Right lobe of liver (tissue), 6 donors: ENCODE results near the gene SPRR4. TPM values are rescaled to one million over a fixed set of nuclear protein-coding genes. Genes with fewer than 3 reads are reported as not detected.
A peak's percentile ranks its signal among the peaks of the same experiment; 100 is the strongest.

Experiments used
- ATAC-seq, 4 donors: fragments of 200-7000 bp; cut with Tn5 transposase; one replicate each; pipeline ENCODE4 v1.9.1; 2020; ENCODE audit warnings: mild to moderate bottlenecking in 4 of 4, moderate library complexity in 4 of 4
- DNase-seq, 3 donors: peaks; one replicate each; pipeline ENCODE4 v3.0.0-alpha.2; 2020
- H3K27ac ChIP-seq, 3 donors: fragments of 200-600 bp; one replicate each; pipeline ENCODE4 v1.8.0; 2022
- H3K27me3 ChIP-seq, 2 donors: fragments of 200-600 bp; one replicate each; pipeline ENCODE4 v1.8.0; 2022
- H3K36me3 ChIP-seq, 4 donors: fragments of 200-600 bp; sonication (generic) in 1 of 4; one replicate each; pipeline versions ENCODE4 v1.5.1 to v1.8.0; 2017 to 2022; ENCODE audit warnings: control low read depth in 1 of 4
- H3K4me1 ChIP-seq, 4 donors: fragments of 200-600 bp; sonication (generic) in 1 of 4; one replicate each; pipeline versions ENCODE4 v1.5.1 to v1.8.0; 2017 to 2022; ENCODE audit warnings: control low read depth in 1 of 4
- H3K4me3 ChIP-seq, 3 donors: fragments of 200-600 bp; one replicate each; pipeline ENCODE4 v1.8.0; 2022
- H3K9me3 ChIP-seq, 4 donors: fragments of 200-600 bp; sonication (generic) in 1 of 4; one replicate each; pipeline versions ENCODE4 v1.5.1 to v1.8.0; 2017 to 2022; ENCODE audit warnings: control low read depth in 1 of 4
- CTCF ChIP-seq, 4 donors: fragments of 200-600 bp in 3 of 4; fragments of 450-650 bp in 1 of 4; IDR thresholded peaks; one replicate each; pipeline versions ENCODE4 v1.5.1 to v1.8.0; 2016 to 2022; ENCODE audit warnings: antibody characterized with exemption in 4 of 4, mild to moderate bottlenecking in 2 of 4
- POLR2A ChIP-seq: fragments of 450-650 bp; IDR thresholded peaks from one replicate; pipeline ENCODE4 v1.6.1; 2017; ENCODE audit warnings: antibody characterized with exemption, mild to moderate bottlenecking
- WGBS: methylation state at CpG from one replicate; pipeline ENCODE4 v1.1.6; 2018; ENCODE audit warnings: low coverage, low lambda C conversion rate; ENCODE audit not compliant: insufficient coverage; ENCODE audit errors: missing lambda C conversion rate; 5-methylcytosine and 5-hydroxymethylcytosine counted together
- intact Hi-C, 2 donors: fragments of 100-400 bp; cut with DNase I; formaldehyde crosslinking; loops; one replicate each; pipeline versions ENCODE4 v1.11.2 to v1.14.1; 2022
- long read RNA-seq: library from polyadenylated mRNA; unstranded; transcript quantifications from one replicate; pipeline ENCODE4 v2.0.0, GENCODE V29; 2019
- total RNA-seq, 6 experiments: library from RNA; depleted of rRNA in 2 of 6; stranded (reverse); fragments of >200 nt in 2 of 6; fragmentation: NEBNext Ultra II Directional in 3 of 6; extraction: Animal tissue kit (Norgen Biotek cat#: 25700) in 3 of 6; gene quantifications; one replicate each; pipeline versions ENCODE4 v1.1.0 to v1.2.4, GENCODE V29; 2016 to 2023
- donor health status: DM: no; HTN: yes; CAD: no.
- donor health status: DM: no; HTN: no; CAD: no.
- donor health status: DM: no; HTN: no; CAD: no.
- donor health status: DM: no; HTN: yes; CAD: no.
- donor health status: DM: no; HTN: yes; CAD: no.

The SPRR4 gene
- not detected for total RNA-seq
- long read RNA-seq, result 0 reads

- Histone ChIP-seq H3K4me3 (no peak within 1 kb of the TSS), H3K9me3 (no peaks in the 10 kb centered on the region), H3K27me3 (no peaks in the 10 kb centered on the region), H3K36me3 (no peaks in the 10 kb centered on the region), H3K27ac (no peak within 1 kb of the TSS), H3K4me1 (no peaks in the 10 kb centered on the region)
- TF ChIP-seq POLR2A (no peak), CTCF (IDR thresholded peaks at IDR 0.05) (no peak)
- no peak for ATAC-seq
- WGBS, result 65% methylated on average over 5 of the region's 6 CpGs
- intact Hi-C loops, result no loop called here
- no peak for DNase-seq
Observed at GRCh38 chr1:152970495-152970894, at the start of gene SPRR4. Gene SPRR4, plus strand, starts transcription at chr1:152970648. Its CDS starts 1,243 bp downstream, at chr1:152971891.

GRCh38 chr1:152924191-152924590 lies 46.3 kb upstream of the SPRR4 start:
- 44% methylated on average over 2 of the region's 2 CpGs for whole genome bisulfite sequencing
- Histone ChIP-seq H3K9me3 (no peaks in the 10 kb centered on the region), H3K27me3 (no peaks in the 10 kb centered on the region), H3K36me3 (no peaks in the 10 kb centered on the region), H3K4me1 (no peaks in the 10 kb centered on the region), H3K4me3 (no peak overlapping the region), H3K27ac (no peak overlapping the region)
- DNase-seq (no peak), ATAC-seq (no peak)
- intact Hi-C loops, result no loop called here
- TF ChIP-seq CTCF (IDR thresholded peaks at IDR 0.05) (no peak), POLR2A (no peak)

GRCh38 chr1:152926091-152926490 lies 44.4 kb upstream of the SPRR4 start:
- Histone ChIP-seq H3K27ac (no peak overlapping the region), H3K4me1 (no peaks in the 10 kb centered on the region), H3K9me3 (no peaks in the 10 kb centered on the region), H3K27me3 (no peaks in the 10 kb centered on the region), H3K4me3 (no peak overlapping the region), H3K36me3 (no peaks in the 10 kb centered on the region)
- TF ChIP-seq POLR2A (no peak), CTCF (IDR thresholded peaks at IDR 0.05) (peak; percentile 50 to 65 (median 62))
- DNase-seq, result no peak
- WGBS, result 44% methylated on average over 3 of the region's 3 CpGs
- intact Hi-C loops, result no loop called here
- ATAC-seq, result peak; percentile 92 to 97 (median 92)

- Histone ChIP-seq H3K27me3 (no peaks in the 10 kb centered on the region), H3K4me1 (no peaks in the 10 kb centered on the region), H3K4me3 (no peak overlapping the region), H3K36me3 (no peaks in the 10 kb centered on the region), H3K9me3 (no peaks in the 10 kb centered on the region), H3K27ac (no peak overlapping the region)
- TF ChIP-seq POLR2A, result no peak
- TF ChIP-seq CTCF (IDR thresholded peaks at IDR 0.05), result no peak
- ATAC-seq (peak; percentile 84 to 96 (median 94)), DNase-seq (no peak)
- 46% methylated on average over 3 of the region's 3 CpGs for WGBS
- intact Hi-C loops, result no loop called here
Observed at GRCh38 chr1:152928671-152929070, 41.8 kb upstream of the SPRR4 start.
